ENCODE data around the gene HES1. TPM values are rescaled to one million over a fixed set of nuclear protein-coding genes. Genes with fewer than 3 reads are reported as not detected.
"Not testable (repeated sequence)": the region's sequence is repeated elsewhere in the genome, so short reads cannot be mapped to it uniquely, and the experiment has no call there.

Gene HES1
- total RNA-seq, 2 donors from 2014 or later = 32.1 to 43.6 TPM

DNA sequence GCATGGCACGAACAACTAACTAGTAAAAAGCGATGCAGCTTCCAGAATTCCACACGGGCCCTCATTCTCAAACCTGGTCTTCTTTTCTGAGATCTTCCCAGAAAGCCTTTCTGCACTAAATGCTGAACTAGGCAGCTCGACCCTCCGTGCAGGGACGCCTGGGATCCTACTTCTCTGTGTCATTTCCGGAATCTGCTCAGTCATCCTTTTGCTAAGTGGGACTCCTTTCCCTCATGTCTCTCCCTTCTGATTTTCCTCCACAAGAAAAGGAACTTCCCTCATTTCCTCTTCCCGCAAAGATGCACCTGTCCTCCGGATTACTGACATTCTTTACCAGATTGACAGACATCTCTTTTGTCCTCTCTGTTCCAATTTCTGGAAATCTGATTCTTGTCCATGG lies 9.2 kb upstream of the HES1 start:
- Histone ChIP-seq H3K36me3 (no peaks in the 10 kb centered on the region), H3K27me3 (no peaks in the 10 kb centered on the region), H3K27ac (no peak overlapping the region), H3K4me1 (peaks cover 0 to 22% of the 10 kb centered on the region in 2 donors), H3K4me3 (no peak overlapping the region), H3K9me3 (no peaks in the 10 kb centered on the region)
- no peak for DNase-seq (ENCODE audit: low spot score)
- TF ChIP-seq, protein P1, sequence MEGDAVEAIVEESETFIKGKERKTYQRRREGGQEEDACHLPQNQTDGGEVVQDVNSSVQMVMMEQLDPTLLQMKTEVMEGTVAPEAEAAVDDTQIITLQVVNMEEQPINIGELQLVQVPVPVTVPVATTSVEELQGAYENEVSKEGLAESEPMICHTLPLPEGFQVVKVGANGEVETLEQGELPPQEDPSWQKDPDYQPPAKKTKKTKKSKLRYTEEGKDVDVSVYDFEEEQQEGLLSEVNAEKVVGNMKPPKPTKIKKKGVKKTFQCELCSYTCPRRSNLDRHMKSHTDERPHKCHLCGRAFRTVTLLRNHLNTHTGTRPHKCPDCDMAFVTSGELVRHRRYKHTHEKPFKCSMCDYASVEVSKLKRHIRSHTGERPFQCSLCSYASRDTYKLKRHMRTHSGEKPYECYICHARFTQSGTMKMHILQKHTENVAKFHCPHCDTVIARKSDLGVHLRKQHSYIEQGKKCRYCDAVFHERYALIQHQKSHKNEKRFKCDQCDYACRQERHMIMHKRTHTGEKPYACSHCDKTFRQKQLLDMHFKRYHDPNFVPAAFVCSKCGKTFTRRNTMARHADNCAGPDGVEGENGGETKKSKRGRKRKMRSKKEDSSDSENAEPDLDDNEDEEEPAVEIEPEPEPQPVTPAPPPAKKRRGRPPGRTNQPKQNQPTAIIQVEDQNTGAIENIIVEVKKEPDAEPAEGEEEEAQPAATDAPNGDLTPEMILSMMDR (IDR thresholded peaks at IDR 0.05) = no peak

DNA sequence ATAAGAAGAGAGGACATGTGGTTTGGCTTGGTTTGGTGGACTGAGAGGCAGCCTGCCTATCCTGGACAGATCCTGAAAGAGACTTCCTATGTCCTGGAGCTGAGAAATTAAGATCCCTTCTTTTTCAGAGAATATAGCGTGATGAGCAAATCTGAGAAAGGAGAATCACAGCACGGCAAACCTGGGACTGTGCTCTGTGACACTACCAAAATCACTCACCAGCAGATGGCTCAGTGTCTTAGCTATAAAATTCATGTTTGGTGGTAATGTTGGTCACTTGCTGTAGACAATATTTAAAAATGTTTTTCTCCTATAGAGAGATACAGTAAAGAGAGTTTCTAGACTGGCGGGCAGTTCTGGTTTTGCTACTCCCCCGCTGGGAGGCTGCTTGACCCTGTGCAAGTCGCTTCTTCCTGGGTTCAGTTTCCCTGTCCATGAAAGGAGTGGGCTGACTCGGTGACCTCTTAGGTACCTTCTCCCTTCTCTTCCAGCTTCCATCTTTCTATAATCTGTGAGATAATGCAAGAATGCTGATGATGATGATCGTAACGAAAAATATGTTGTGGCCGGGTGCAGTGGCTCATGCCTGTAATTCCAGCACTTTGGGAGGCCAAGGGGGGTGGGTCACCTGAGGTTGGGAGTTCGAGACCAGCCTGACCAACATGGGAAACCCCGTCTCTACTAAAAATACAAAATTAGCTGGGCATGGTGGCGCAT lies 7.6 kb upstream of the HES1 start:
- Histone ChIP-seq H3K36me3 (no peaks in the 10 kb centered on the region), H3K27ac (no peak overlapping the region), H3K27me3 (no peaks in the 10 kb centered on the region), H3K9me3 (no peaks in the 10 kb centered on the region), H3K4me3 (no peak overlapping the region), H3K4me1 (peaks cover 0 to 23% of the 10 kb centered on the region in 2 donors)
- no peak for DNase-seq (ENCODE audit: low spot score)
- TF ChIP-seq, protein P1 (IDR thresholded peaks at IDR 0.05) = no peak

DNA sequence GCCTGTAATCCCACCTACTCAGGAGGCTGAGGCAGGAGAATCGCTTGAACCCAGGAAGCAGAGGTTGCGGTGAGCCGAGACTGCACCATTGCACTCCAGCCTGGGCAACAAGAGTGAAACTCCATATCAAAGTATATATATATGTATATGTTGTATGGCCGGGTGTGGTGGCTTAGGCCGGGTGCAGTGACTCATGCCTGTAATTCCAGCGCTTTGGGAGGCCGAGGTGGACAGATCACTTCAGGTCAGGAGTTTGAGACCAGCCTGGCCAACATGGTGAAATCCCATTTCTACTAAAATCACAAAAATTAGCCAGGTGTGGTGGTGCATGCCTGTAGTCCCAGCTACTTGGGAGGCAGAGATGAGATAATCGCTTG lies 7.0 kb upstream of the HES1 start:
- H3K9me3 ChIP-seq; H3K27me3 ChIP-seq; H3K4me3 ChIP-seq; DNase-seq (ENCODE audit: low spot score); H3K27ac ChIP-seq; H3K36me3 ChIP-seq: not testable (repeated sequence)
- H3K4me1 ChIP-seq = peaks cover 0 to 28% of the 10 kb centered on the region in 2 donors

DNA sequence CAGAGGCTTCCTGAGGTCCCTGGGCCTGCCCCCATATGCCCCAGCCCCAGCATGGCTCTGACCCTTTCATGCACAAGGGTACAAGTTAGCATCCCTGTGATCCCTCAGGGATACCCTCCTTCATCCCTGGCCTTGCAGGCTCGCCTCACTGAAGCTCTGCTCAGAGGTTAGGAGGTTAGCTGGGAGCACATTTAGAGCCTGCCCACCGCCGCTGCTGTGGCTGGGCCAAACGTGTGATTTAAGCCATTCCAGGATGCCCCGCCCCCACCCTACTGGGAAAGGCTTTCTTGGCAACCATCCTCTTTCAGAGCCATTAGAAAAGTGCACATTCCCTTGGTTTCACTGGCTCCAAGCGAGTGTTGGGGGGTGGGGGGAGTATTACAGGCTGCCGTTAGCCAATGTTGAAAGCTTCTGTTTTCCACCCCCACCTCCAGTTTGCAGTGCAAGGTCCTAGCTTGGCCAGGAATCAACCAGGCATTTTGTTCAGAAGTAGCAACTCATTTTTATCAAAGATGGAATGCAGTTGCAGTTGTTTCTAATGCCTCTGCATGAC lies 6.3 kb upstream of the HES1 start:
- no peaks in the 10 kb centered on the region for H3K9me3 ChIP-seq
- no peak for DNase-seq (ENCODE audit: low spot score)
- no peak overlapping the region for H3K27ac ChIP-seq
- H3K4me3 ChIP-seq = no peak overlapping the region
- H3K27me3 ChIP-seq = no peaks in the 10 kb centered on the region
- H3K4me1 ChIP-seq = peaks cover 0 to 28% of the 10 kb centered on the region in 2 donors
- TF ChIP-seq, protein P1 (IDR thresholded peaks at IDR 0.05) = no peak
- no peaks in the 10 kb centered on the region for H3K36me3 ChIP-seq

DNA sequence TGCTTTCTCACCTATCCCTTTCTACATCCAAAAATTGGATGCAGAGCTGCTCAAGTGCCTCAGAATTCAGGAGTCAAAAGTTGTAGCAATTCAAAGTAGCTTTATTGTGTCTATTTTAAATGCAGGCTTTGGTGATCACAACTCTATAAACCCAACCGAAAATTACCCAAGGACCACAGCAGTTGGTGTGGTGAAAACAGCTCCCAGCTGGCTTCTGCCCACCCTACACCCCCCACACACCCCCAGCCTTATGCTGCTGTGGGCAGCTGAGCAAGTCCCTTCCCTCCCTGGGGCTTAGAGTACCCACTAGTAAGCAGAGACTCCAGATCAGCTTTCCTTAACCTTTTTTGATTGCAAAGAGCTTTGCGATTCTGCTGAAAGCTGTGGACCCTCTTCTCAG lies 5.8 kb upstream of the HES1 start:
- Histone ChIP-seq H3K9me3 (no peaks in the 10 kb centered on the region), H3K27me3 (no peaks in the 10 kb centered on the region), H3K4me3 (no peak overlapping the region), H3K4me1 (peaks cover 0 to 30% of the 10 kb centered on the region in 2 donors), H3K27ac (no peak overlapping the region), H3K36me3 (no peaks in the 10 kb centered on the region)
- TF ChIP-seq, protein P1 (IDR thresholded peaks at IDR 0.05) = no peak
- no peak for DNase-seq (ENCODE audit: low spot score)

DNA sequence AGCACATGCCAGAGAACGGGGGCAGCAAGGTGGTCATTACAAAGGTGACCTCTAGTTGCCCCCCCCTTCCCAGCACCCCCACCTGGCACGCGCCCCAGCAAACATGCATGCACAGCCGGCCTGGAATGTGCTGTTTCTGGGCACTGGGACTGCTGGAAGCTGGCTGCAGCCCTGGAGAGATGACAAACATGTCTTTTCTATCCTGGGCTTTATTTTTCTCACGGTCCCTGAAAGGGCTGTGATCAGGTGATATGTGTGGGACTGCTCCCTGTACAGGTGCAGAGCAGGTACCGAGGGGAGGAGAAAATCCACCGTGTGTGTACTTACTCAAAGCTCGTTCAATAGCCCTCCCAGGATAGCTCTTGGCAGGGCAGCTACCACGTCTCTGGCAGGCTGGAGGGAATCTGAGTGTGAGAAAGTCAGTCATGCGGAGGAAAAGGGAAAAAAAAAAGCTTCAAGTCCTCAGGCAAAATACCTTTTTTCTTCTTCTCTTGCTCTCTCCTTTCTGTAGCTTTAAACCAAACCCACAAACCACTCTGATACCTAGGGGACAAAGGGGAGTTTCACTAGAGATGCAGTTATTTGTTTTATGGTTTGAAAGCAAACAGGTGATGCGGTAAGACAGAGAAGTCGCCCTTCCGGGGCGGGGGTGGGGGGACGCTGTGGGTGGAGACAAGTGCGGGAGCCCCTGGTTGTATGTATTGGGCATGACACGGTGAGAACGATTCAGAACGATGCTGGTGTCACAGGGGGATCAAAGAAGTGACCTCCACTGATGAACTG lies 5.0 kb upstream of the HES1 start:
- Histone ChIP-seq H3K27me3 (no peaks in the 10 kb centered on the region), H3K27ac (no peak overlapping the region), H3K4me1 (peaks cover 0 to 35% of the 10 kb centered on the region in 2 donors), H3K36me3 (no peaks in the 10 kb centered on the region), H3K9me3 (no peaks in the 10 kb centered on the region), H3K4me3 (no peak overlapping the region)
- no peak for DNase-seq (ENCODE audit: low spot score)
- TF ChIP-seq, protein P1 (IDR thresholded peaks at IDR 0.05) = no peak
